ENCODE data around the gene FERMT3.

GRCh38 chr11:64251753-64252002, 45.2 kb downstream of the FERMT3 start:
- TF ChIP-seq CTCF (IDR thresholded peaks at IDR 0.05), result no peak
- TF ChIP-seq ZFX (IDR thresholded peaks at IDR 0.05; ENCODE audit: borderline replicate concordance), result no peak
